ENCODE measurements around the gene B3GAT3.

DNA sequence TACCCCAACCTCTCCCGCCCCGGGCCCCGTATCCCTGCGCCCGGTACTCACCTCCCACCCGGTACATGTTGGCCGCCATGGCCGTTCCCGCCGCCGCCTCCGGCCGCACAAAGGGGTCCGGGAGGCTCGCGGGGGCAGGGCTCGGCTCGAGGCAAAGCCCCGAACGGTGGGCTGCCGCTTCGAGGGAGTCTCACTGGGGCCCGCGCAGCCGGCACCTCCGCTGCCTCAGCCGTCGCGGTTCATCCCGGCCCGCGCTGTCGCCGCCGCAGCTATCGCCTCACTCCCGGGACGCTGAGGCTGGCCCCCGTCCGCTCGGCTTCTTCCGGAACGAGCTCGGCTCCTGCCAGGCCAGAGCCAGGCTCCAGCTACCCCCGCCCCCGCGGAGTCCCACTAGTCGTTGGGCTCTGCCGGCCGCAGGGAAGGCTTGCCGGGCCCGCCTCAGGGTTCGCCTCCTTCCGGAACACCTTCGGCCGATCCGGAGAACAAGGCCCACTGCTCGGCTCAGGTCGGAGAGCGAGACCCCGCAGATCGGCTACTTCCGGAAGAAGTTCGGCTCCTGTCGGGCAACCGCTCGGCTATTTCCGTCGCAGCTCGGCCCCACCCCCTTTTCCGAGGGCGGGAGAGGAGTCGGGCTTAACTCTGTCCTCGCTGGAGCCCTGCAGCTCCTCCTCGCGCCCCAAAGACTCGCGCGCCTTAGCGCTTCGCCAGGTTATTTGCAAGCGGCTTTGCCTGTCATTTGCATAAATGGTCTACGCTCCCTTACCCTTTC, 20.2 kb downstream of the B3GAT3 start, which contains the start of gene MTA2:
- TF ChIP-seq POLR2A (IDR thresholded peaks at IDR 0.05): peak; percentile 47 to 59
- TF ChIP-seq, protein P1, sequence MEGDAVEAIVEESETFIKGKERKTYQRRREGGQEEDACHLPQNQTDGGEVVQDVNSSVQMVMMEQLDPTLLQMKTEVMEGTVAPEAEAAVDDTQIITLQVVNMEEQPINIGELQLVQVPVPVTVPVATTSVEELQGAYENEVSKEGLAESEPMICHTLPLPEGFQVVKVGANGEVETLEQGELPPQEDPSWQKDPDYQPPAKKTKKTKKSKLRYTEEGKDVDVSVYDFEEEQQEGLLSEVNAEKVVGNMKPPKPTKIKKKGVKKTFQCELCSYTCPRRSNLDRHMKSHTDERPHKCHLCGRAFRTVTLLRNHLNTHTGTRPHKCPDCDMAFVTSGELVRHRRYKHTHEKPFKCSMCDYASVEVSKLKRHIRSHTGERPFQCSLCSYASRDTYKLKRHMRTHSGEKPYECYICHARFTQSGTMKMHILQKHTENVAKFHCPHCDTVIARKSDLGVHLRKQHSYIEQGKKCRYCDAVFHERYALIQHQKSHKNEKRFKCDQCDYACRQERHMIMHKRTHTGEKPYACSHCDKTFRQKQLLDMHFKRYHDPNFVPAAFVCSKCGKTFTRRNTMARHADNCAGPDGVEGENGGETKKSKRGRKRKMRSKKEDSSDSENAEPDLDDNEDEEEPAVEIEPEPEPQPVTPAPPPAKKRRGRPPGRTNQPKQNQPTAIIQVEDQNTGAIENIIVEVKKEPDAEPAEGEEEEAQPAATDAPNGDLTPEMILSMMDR (IDR thresholded peaks at IDR 0.05): no peak
